ENCODE data around the gene CASP7. TPM values are rescaled to one million over a fixed set of nuclear protein-coding genes. Genes with fewer than 3 reads are reported as not detected.
"Not testable (repeated sequence)": the region's sequence is repeated elsewhere in the genome, so short reads cannot be mapped to it uniquely, and the experiment has no call there.

Gene CASP7
- total RNA-seq, 2 donors from 2014 or later: 7.2 to 9.5 TPM

- TF ChIP-seq CTCF (IDR thresholded peaks at IDR 0.05): no peak
- DNase-seq (ENCODE audit: low spot score): no peak
- H3K36me3 ChIP-seq: no peaks in the 10 kb centered on the region
Observed at GRCh38 chr10:113756940-113757543, 77.3 kb downstream of the CASP7 start.

DNA sequence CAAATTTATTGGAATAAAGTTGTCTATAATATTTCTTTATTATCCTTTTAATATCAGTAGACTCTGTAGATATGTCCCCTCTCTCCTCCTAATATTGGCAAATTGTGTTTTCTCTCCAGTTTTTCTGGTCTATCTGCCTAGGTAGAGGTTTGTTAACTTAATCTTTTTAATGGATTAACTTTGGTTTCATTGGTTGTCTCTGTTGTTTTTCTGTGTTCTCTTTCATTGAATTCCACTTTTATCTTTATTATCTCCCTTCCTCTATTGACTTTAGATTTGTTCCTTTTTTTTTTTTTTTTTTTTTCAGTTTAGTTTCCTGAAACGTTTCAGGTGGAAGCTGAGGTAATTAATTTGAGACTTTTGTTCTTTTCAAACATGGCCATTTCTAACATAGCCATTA is 82.4 kb downstream of the CASP7 start:
- Histone ChIP-seq H3K4me3 (no peak overlapping the region), H3K4me1 (no peaks in the 10 kb centered on the region), H3K9me3 (peaks cover 0 to 16% of the 10 kb centered on the region in 2 donors), H3K27me3 (no peaks in the 10 kb centered on the region), H3K27ac (no peak overlapping the region), H3K36me3 (no peaks in the 10 kb centered on the region)
- DNase-seq (ENCODE audit: low spot score): no peak
- no peak for TF ChIP-seq CTCF (IDR thresholded peaks at IDR 0.05)

More at GRCh38 chr10:113756940-113757543, 77.3 kb downstream of the CASP7 start:
- H3K27ac ChIP-seq: no peak overlapping the region
- H3K9me3 ChIP-seq: no peaks in the 10 kb centered on the region
- H3K4me3 ChIP-seq: no peak overlapping the region
- no peaks in the 10 kb centered on the region for H3K27me3 ChIP-seq
- no peaks in the 10 kb centered on the region for H3K4me1 ChIP-seq

DNA sequence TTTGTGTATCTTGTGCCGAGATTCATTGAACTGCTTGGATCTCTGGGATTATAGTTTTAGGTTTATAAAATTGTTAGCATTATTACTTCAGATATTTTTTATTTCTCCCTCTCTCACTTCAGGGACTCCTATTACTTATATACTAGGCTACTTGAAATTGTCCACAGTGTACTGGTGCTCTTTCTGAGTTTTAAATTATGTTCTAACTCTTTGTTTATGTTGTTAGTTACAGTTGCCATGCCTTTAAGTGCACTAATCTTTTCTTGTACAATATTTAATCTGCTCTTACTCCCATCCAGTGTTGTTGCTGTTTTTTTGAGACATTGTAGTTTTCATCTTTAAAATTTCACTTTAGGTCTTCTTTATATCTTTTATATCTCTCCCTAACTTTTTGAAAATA is 84.9 kb downstream of the CASP7 start:
- Histone ChIP-seq H3K9me3 (peaks cover 0 to 16% of the 10 kb centered on the region in 2 donors), H3K36me3 (no peaks in the 10 kb centered on the region), H3K4me1 (no peaks in the 10 kb centered on the region), H3K27ac (no peak overlapping the region), H3K27me3 (no peaks in the 10 kb centered on the region), H3K4me3 (no peak overlapping the region)
- DNase-seq (ENCODE audit: low spot score): no peak
- no peak for TF ChIP-seq CTCF (IDR thresholded peaks at IDR 0.05)

DNA sequence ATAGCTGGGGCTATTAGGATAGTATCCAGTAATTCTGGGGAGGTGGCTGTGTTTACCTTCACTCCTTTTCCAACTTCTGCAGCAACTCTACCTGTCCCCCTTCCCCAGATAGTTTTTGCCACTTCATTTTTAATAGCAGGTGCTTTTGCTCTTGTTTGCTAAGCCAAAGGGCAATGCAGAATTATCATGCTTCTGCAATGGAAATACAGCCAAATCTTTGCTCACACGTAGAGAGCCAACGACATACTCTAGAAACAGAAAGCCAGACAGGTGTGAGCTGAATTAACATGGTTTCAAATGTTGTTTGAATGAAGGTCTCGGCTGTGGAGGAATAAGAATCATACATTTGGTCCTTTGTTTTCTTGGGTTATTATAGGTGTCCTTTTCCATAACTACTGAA is 86.2 kb downstream of the CASP7 start:
- no peak for DNase-seq (ENCODE audit: low spot score)

GRCh38 chr10:113767222-113767621 is 87.5 kb downstream of the CASP7 start:
- Histone ChIP-seq H3K4me3 (no peak overlapping the region), H3K27ac (no peak overlapping the region), H3K4me1 (no peaks in the 10 kb centered on the region), H3K9me3 (peaks cover 0 to 16% of the 10 kb centered on the region in 2 donors), H3K27me3 (no peaks in the 10 kb centered on the region), H3K36me3 (no peaks in the 10 kb centered on the region)
- no peak for TF ChIP-seq CTCF (IDR thresholded peaks at IDR 0.05)
- no peak for DNase-seq (ENCODE audit: low spot score)

More for the DNA sequence above, 86.2 kb downstream of the CASP7 start:
- Histone ChIP-seq H3K27me3 (no peaks in the 10 kb centered on the region), H3K27ac (no peak overlapping the region), H3K4me1 (no peaks in the 10 kb centered on the region), H3K9me3 (peaks cover 0 to 16% of the 10 kb centered on the region in 2 donors), H3K36me3 (no peaks in the 10 kb centered on the region), H3K4me3 (no peak overlapping the region)
- no peak for TF ChIP-seq CTCF (IDR thresholded peaks at IDR 0.05)

DNA sequence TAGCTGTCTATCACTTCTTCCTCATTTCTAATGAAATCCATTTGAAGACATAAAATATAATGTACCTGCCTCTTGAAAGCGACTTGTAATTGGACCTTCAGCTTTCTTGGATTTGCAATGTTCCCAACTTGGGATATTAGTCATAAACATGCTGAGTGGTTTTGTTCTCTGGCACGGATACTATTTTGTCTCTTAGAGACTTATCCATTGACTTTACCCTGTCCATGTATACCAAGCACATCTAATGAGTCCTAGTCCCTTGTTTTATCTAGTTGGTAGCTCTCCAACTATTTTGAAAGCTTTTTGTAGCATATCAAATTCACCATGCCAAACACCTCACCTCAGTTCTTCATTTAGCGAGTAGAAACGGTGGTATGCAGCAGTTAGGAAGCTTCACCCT is 90.6 kb downstream of the CASP7 start:
- no peaks in the 10 kb centered on the region for H3K9me3 ChIP-seq
- peak overlapping the region in 1 of 2 donors; percentile 42 for H3K27ac ChIP-seq
- DNase-seq (ENCODE audit: low spot score): no peak
- TF ChIP-seq CTCF (IDR thresholded peaks at IDR 0.05): no peak
- H3K36me3 ChIP-seq: no peaks in the 10 kb centered on the region
- H3K27me3 ChIP-seq: no peaks in the 10 kb centered on the region
- no peak overlapping the region for H3K4me3 ChIP-seq
- H3K4me1 ChIP-seq: no peaks in the 10 kb centered on the region

DNA sequence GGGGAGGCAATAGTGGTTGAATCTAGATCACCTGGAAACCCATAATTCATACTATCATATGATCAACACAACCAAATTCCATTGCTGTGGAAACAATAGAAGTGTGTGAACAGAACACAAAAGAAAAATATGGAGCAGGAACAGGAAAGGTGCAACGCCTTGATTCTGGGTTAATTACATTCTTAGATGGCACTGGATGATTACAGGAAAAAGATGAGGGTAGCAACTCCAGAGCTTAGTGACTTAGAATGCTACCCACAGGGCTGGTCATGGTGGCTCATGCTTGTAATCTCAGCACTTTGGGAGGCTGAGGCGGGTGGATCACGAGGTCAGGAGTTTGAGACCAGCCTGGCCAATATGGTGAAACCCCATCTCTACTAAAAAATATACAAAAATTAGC is 91.4 kb downstream of the CASP7 start:
- DNase-seq (ENCODE audit: low spot score); H3K36me3 ChIP-seq; H3K4me3 ChIP-seq; H3K4me1 ChIP-seq; H3K27me3 ChIP-seq; H3K27ac ChIP-seq; H3K9me3 ChIP-seq: not testable (repeated sequence)
